Activated CD4-positive, alpha-beta memory T cell treated with anti-CD3 and anti-CD28 coated beads, Interleukin-2, amount 10 ng/mL, durations not matched to agents 7 days and 5 days (primary cell): ENCODE data around the gene DGKG. TPM values are rescaled to one million over a fixed set of nuclear protein-coding genes. Genes with fewer than 3 reads are reported as not detected.

Source experiments
- CTCF ChIA-PET: fragments of 350-600 bp; sonication (Branson Sonifier 250); formaldehyde crosslinking; loops from one replicate; lab custom pipeline; 2021; ENCODE audit warnings: antibody characterized with exemption, inconsistent platforms; lab: Charles Lee
- POLR2A ChIA-PET: fragments of 350-600 bp; sonication (Branson Sonifier 250); formaldehyde crosslinking; loops from one replicate; lab custom pipeline; 2021; ENCODE audit warnings: antibody characterized with exemption; lab: Charles Lee
- DNase-seq: peaks from one replicate; pipeline ENCODE4 v3.0.0-alpha.2; 2020
- H3K27ac Mint-ChIP-seq: one replicate; pipeline ENCODE4 v1.8.0; 2021; ENCODE audit warnings: mild to moderate bottlenecking, mixed read lengths
- H3K27me3 Mint-ChIP-seq: one replicate; pipeline ENCODE4 v1.8.0; 2021; ENCODE audit warnings: mixed read lengths
- H3K36me3 Mint-ChIP-seq: one replicate; pipeline ENCODE4 v1.8.0; 2021; ENCODE audit warnings: low read depth, mixed read lengths
- H3K4me1 Mint-ChIP-seq: one replicate; pipeline ENCODE4 v1.8.0; 2021; ENCODE audit warnings: mixed read lengths
- H3K4me3 Mint-ChIP-seq: one replicate; pipeline ENCODE4 v1.8.0; 2021; ENCODE audit warnings: mild to moderate bottlenecking, mixed read lengths
- H3K9me3 Mint-ChIP-seq: one replicate; pipeline ENCODE4 v1.8.0; 2021; ENCODE audit warnings: mixed read lengths
- total RNA-seq, 2 experiments: library from RNA; stranded (reverse); gene quantifications; one replicate each; pipeline ENCODE4 v1.2.3, GENCODE V29; 2021

Gene DGKG
- total RNA-seq, 2 experiments from 2014 or later, result 0.13 to 0.58 TPM

DNA sequence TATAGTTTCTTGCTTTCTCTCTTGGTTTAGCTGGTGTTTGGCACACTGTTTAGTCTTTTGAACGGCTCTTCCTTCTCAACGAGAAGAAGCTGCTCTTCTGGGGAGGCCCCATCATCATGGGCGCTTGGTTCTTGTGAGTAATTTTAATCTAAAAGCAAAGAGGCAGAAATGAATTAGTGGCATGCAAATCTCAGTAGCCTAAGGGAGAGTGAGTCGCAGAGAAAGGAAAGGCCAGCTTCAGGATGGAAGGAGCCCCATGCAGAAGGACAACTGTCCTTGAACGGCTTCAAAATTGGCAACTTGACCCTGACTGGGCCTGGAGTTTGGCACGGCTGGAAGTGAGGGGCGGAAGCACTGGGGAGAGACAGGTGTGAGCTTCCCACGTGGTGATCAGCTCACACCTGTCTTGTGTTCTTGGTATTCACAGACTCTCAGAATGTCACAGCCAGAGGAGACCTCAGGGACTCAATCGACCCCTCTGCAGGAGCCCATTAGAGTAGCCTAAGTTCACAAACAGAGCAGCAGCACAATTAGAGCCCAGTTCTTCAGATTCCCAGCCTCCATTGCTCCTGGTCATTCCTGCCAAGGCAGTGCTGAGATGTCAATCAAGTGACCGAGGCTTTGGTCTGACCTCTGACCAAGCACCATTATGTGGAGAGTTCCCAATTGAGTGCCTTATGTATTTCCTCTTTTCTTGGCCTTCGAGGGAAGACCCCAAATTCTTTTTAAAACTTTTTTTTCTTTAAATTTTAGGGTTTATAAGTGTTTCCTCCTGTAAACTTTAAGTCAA is 211.8 kb downstream of the DGKG start:
- H3K27ac Mint-ChIP-seq, result no peak overlapping the region
- ChIA-PET CTCF (no interaction called here), POLR2A (no interaction called here)
- H3K9me3 Mint-ChIP-seq, result no peaks in the 10 kb centered on the region
- no peak for DNase-seq
- H3K36me3 Mint-ChIP-seq, result peaks cover 2% of the 10 kb centered on the region
- H3K4me3 Mint-ChIP-seq, result no peak overlapping the region
- peaks cover 52% of the 10 kb centered on the region for H3K27me3 Mint-ChIP-seq
- H3K4me1 Mint-ChIP-seq, result peaks cover 19% of the 10 kb centered on the region

DNA sequence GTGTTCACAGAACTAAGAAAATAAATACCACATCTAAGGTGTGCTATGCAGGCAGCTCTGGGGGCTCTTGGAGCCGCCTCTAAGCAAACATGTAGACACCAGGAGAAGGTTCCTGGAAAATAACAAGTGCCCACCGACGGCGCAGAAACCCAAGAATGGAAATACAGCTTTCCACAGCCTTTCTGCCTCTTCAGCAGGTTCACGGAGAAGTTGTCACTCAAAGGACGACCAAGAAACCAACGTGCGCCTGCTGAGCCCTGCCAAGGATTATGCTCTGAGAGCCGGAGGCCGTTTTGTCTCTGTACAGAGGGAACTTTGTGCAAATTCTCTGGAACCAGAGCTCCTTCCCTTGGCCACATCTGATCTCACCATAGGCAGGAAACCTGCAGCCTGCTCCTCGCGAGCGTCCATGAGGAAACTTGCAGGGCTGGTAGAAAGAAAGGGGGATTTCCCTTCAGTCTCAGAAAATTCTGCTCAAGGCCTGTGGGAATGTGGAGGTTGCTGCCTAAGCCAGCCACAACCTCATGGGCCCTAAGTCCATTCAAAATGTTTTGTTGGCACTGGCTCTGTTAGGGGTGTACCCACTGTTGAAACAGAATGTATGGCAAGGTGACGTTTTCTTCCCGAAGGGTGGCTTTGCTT is 212.6 kb downstream of the DGKG start:
- no peak for DNase-seq
- ChIA-PET POLR2A (no interaction called here), CTCF (no interaction called here)
- peaks cover 58% of the 10 kb centered on the region for H3K27me3 Mint-ChIP-seq
- no peak overlapping the region for H3K4me3 Mint-ChIP-seq
- no peaks in the 10 kb centered on the region for H3K9me3 Mint-ChIP-seq
- peaks cover 19% of the 10 kb centered on the region for H3K4me1 Mint-ChIP-seq
- H3K36me3 Mint-ChIP-seq, result peaks cover 2% of the 10 kb centered on the region
- H3K27ac Mint-ChIP-seq, result no peak overlapping the region

DNA sequence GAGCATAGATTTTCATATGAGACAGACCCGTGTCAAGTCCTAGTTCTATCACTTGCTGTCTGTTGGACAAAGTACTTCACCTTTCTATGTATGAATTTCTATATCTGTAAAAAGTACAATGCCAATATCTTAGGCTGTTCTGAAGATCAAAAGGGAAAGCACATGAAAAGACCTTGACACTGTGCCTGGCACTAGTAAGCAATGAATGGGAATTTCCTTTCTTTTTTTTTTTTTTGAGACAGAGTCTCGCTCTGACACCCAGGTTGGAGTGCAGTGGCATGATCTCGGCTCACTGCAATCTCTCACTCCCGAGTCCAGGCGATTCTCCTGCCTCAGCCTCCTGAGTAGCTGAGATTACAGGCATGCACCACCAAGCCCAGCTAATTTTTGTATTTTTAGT is 217.8 kb downstream of the DGKG start:
- no peak overlapping the region for H3K4me3 Mint-ChIP-seq

DNA sequence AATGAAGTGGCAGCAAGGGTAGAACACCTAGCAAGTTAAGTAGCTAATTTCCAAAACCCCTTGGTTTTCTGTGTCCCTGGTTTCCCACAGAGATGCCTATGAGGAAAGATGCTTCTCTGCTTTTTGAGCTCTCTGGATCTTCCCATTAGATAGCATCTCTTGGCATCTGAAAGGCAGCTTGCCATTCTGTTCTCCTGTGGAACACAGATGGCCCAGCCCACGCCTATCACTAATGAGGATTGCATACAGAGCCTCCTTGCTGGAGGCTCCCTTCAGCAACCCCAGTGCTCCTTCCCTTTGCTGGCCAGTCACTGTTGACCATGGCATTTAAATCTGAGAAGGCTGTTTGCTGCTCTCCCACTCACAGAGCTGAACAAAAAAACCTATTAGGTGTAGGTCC is 218.8 kb downstream of the DGKG start:
- no peak overlapping the region for H3K27ac Mint-ChIP-seq
- ChIA-PET CTCF (no interaction called here), POLR2A (no interaction called here)
- no peaks in the 10 kb centered on the region for H3K36me3 Mint-ChIP-seq
- no peaks in the 10 kb centered on the region for H3K4me1 Mint-ChIP-seq
- H3K9me3 Mint-ChIP-seq, result no peaks in the 10 kb centered on the region
- no peak for DNase-seq
- peaks cover 48% of the 10 kb centered on the region for H3K27me3 Mint-ChIP-seq
- no peak overlapping the region for H3K4me3 Mint-ChIP-seq

More for the DNA sequence above, 217.8 kb downstream of the DGKG start:
- no peak overlapping the region for H3K27ac Mint-ChIP-seq
- no peak for DNase-seq
- no peaks in the 10 kb centered on the region for H3K36me3 Mint-ChIP-seq
- H3K4me1 Mint-ChIP-seq, result no peaks in the 10 kb centered on the region
- H3K27me3 Mint-ChIP-seq, result peaks cover 44% of the 10 kb centered on the region
- POLR2A ChIA-PET, result no interaction called here
- no peaks in the 10 kb centered on the region for H3K9me3 Mint-ChIP-seq
- CTCF ChIA-PET, result no interaction called here

DNA sequence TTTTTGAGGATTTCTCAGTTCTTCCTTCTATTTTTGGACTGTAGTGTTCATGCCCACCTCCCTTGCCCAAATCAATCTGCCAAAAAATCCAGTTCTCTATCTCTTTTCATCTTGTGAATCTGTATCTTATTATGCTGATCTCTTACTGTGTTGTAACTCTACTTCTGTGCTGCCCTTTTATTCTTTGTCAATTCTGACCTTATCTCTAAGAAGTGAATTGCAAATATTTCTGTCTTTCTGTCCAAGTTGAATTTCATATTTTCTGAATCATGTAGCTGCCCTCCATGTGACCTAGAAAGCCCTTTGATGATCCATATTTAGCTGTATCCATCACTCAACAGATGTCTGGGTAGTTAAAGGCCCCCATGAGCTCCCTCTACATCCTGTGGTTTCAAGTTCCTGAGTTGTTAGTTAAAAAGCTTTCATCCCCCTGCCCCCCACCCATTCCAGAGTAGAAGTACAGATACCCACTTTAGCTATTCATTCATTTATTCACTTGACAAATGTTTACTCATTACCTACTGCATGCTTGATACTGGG is 219.6 kb downstream of the DGKG start:
- POLR2A ChIA-PET, result no interaction called here
- CTCF ChIA-PET, result interaction anchor here (1.0 kb wide), 1 partner anchor 199 kb away, joined by 3 read pairs; no protein-coding TSS in a partner anchor
- H3K4me1 Mint-ChIP-seq, result no peaks in the 10 kb centered on the region
- H3K36me3 Mint-ChIP-seq, result no peaks in the 10 kb centered on the region
- H3K4me3 Mint-ChIP-seq, result no peak overlapping the region
- no peaks in the 10 kb centered on the region for H3K9me3 Mint-ChIP-seq
- no peak for DNase-seq
- no peak overlapping the region for H3K27ac Mint-ChIP-seq
- peaks cover 47% of the 10 kb centered on the region for H3K27me3 Mint-ChIP-seq

DNA sequence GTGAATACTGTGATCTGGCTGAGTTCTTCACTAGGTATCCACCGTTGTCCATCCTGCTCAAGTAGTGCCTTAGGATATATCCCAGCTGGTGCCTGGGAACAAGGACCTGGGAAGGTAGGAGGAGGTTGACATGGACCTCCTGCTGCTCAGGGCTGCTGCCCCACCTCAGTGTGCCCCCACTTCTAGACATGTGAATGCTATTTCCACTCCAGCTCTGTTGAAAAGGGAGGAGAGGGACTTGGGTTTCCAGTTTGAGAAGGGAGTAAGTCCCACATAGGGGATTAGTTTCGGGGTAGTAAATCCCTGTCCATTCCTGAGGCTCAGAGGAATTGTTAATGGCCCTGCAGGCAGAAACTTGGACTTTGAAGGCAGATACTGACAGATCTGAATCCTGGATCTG is 220.2 kb downstream of the DGKG start:
- Mint-ChIP-seq H3K27ac (no peak overlapping the region), H3K4me1 (no peaks in the 10 kb centered on the region), H3K9me3 (no peaks in the 10 kb centered on the region), H3K36me3 (no peaks in the 10 kb centered on the region), H3K4me3 (no peak overlapping the region), H3K27me3 (peaks cover 44% of the 10 kb centered on the region)
- ChIA-PET POLR2A (no interaction called here), CTCF (interaction anchor here (1.0 kb wide), 1 partner anchor 199 kb away, joined by 3 read pairs; no protein-coding TSS in a partner anchor)
- DNase-seq, result no peak

DNA sequence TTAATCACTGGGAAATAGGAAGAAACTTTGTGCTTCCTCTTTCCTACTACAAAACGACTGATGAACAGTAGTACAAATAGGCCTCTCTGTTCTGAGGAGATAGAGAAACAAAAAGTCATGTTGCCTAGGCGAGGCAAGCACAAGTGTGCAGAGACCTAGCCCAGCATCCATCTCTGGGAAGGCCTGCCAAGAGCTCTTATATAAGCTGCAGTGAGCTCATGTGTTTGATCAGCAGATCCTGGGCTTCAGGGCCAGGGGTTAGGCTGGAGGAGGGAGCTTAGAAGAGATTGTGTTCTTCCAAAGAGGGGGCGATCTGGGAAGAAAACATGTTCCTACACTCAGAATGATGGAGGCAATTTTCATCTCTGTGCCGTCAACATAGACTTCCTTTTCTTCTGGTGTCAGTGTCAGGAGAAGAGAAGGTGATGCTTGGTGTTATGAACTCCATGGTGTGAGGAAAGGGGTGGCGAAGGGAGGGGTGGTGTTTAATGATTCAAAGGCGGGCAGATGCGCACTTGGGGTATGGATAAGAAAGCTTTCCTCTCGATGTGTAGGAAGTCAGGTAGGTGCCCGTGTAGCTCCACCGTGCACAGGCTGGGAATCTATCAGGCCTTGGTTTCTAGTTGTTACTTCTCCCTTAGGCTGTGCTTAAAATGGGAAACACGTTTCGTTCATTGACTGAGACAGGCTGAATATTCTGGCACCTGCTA is 223.6 kb downstream of the DGKG start:
- DNase-seq, result no peak
- no peak overlapping the region for H3K27ac Mint-ChIP-seq
- no peaks in the 10 kb centered on the region for H3K4me1 Mint-ChIP-seq
- no peak overlapping the region for H3K4me3 Mint-ChIP-seq
- peaks cover 39% of the 10 kb centered on the region for H3K27me3 Mint-ChIP-seq
- ChIA-PET CTCF (no interaction called here), POLR2A (no interaction called here)
- H3K36me3 Mint-ChIP-seq, result no peaks in the 10 kb centered on the region
- no peaks in the 10 kb centered on the region for H3K9me3 Mint-ChIP-seq

DNA sequence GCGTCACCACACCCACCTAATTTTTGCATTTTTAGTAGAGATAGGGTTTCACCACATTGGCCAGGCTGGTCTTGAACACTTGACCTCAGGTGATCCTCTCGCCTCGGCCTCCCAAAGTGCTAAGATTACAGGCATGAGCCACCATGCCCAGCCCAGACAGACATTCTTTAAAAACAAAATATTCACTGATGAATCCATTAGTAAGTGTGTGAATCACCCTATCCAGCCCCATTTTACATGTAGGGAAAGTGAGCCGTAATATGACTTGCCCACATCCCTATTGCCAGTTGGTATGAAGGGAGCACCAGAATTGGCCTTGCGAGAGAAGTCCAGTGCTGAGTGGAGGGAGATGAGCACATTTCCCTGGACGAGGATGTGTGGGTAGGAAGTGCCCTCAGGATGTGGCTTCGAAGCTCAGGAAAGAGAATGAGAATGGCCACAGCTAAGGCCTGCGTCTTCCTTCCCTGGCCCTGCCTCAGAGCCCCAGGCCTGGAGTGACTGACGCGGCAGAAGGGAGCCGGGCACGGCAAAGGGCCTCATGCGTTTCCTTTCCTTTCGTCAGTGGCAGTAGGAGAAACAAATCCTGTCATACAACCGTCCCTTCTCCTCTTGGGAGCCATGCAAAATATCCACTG is 224.9 kb downstream of the DGKG start:
- POLR2A ChIA-PET, result no interaction called here
- H3K4me3 Mint-ChIP-seq, result no peak overlapping the region
- peaks cover 41% of the 10 kb centered on the region for H3K27me3 Mint-ChIP-seq
- no peak for DNase-seq
- no peaks in the 10 kb centered on the region for H3K4me1 Mint-ChIP-seq
- H3K9me3 Mint-ChIP-seq, result no peaks in the 10 kb centered on the region
- no peaks in the 10 kb centered on the region for H3K36me3 Mint-ChIP-seq
- CTCF ChIA-PET, result interaction anchor here (0.7 kb wide), 1 partner anchor 117 kb away, joined by 3 read pairs; no protein-coding TSS in a partner anchor
- no peak overlapping the region for H3K27ac Mint-ChIP-seq

DNA sequence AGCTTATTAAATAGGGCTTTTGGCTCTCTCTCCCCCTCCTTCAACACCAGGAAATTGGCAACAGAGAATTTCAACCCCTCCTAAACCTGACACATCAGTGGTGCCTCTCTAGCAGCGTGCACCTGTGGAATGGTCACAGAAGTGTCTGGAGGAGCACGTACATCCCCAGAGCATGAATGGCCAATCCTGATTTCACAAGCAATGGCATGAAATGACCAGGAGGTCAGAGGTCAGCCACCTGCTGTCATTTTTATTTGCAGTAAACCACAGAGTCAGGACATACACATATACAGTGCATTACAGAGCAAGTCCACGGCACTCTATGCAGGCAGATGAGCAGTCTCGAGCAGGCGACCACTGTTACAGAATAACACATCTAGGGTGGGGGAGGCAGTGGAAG is 228.1 kb downstream of the DGKG start:
- Mint-ChIP-seq H3K27ac (no peak overlapping the region), H3K4me3 (no peak overlapping the region), H3K36me3 (no peaks in the 10 kb centered on the region), H3K27me3 (peaks cover 51% of the 10 kb centered on the region), H3K9me3 (no peaks in the 10 kb centered on the region), H3K4me1 (no peaks in the 10 kb centered on the region)
- POLR2A ChIA-PET, result no interaction called here
- DNase-seq, result no peak
- CTCF ChIA-PET, result no interaction called here

DNA sequence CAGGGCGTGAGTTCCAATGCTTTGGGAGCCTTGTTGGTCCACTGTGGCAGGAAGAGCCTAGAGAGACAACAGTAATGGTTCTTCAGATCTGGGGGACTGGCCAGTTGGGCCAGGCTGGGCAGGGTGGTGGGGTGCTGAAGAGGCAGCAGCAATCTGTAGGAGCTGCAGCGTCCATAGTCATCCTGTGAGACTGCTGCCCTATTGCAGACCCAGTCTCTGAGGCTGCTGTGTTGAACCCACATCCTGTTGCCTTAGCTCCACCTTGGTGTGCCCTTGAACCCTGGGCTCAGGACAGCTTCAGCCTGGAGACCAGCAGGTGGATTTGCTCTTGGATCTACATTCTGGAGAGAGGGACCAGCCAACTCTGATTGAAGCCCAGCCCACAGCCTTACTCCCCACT is 229.5 kb downstream of the DGKG start:
- no peaks in the 10 kb centered on the region for H3K4me1 Mint-ChIP-seq
- POLR2A ChIA-PET, result no interaction called here
- H3K27ac Mint-ChIP-seq, result no peak overlapping the region
- DNase-seq, result no peak
- peaks cover 39% of the 10 kb centered on the region for H3K27me3 Mint-ChIP-seq
- H3K9me3 Mint-ChIP-seq, result no peaks in the 10 kb centered on the region
- no peaks in the 10 kb centered on the region for H3K36me3 Mint-ChIP-seq
- CTCF ChIA-PET, result no interaction called here
- no peak overlapping the region for H3K4me3 Mint-ChIP-seq

DNA sequence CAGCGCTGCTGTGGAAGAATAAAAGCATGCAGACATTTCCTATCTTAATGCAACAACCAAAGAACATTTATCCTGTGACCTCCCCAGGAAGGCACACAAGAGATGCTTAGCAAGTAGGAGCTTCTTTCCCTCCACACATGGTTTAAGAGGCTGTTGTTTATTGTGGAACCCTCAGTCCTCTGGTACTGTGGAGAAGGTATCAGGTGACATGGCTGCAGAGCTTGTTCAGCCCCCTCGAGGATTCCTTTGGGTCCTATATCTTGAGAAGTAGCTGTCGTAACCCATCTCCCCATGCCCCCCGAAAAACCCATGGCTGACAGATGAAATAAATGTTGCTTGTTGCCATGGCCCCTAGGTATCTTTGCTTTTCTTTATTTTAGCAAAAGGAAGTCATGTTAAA is 232.8 kb downstream of the DGKG start:
- peaks cover 34% of the 10 kb centered on the region for H3K27me3 Mint-ChIP-seq
- H3K9me3 Mint-ChIP-seq, result peaks cover 4% of the 10 kb centered on the region
- H3K4me1 Mint-ChIP-seq, result no peaks in the 10 kb centered on the region
- no peak overlapping the region for H3K4me3 Mint-ChIP-seq
- DNase-seq, result no peak
- POLR2A ChIA-PET, result no interaction called here
- CTCF ChIA-PET, result no interaction called here
- no peak overlapping the region for H3K27ac Mint-ChIP-seq
- no peaks in the 10 kb centered on the region for H3K36me3 Mint-ChIP-seq

DNA sequence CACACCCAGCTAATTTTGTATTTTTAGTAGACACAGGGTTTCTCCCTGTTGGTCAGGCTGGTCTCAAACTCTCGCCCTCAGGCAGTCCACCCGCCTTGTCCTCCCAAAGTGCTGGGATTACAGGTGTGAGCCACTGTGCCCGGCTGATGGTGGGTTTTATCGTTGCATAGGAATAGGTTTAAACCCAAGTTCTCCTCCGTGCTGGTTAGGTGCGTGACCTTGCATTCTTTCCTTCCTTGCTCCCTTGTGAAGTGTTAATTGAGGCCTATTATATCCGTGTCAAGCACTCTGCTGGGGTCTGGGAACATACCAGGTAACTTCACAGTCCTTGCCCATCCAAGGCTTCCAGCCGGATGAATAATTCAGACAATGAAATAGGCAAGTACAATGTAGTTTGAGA is 233.9 kb downstream of the DGKG start:
- no peak for DNase-seq
- ChIA-PET CTCF (no interaction called here), POLR2A (no interaction called here)
- Mint-ChIP-seq H3K4me3 (no peak overlapping the region), H3K36me3 (no peaks in the 10 kb centered on the region), H3K27me3 (peaks cover 32% of the 10 kb centered on the region), H3K9me3 (peaks cover 4% of the 10 kb centered on the region), H3K27ac (no peak overlapping the region), H3K4me1 (no peaks in the 10 kb centered on the region)

DNA sequence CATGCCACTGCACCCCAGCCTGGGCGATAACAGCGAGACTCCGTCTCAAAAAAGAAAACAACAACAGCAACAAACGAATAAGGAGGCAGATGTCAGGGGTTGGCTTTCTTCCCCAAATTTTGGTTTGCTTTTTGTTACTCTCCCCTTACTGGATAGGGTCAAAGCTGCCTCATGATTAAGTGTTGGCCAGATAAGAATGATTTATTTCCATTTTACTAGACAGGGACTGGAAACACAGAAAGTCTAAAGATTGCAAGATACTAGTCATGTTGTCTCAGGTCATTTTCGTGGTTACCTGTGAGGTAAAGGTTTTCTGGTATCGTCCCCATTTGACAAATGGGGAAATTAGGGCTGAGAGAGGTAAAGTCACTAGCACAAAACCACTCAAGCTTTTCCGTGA is 234.6 kb downstream of the DGKG start:
- no peaks in the 10 kb centered on the region for H3K36me3 Mint-ChIP-seq
- H3K27ac Mint-ChIP-seq, result no peak overlapping the region
- DNase-seq, result no peak
- H3K27me3 Mint-ChIP-seq, result peaks cover 30% of the 10 kb centered on the region
- POLR2A ChIA-PET, result no interaction called here
- H3K9me3 Mint-ChIP-seq, result peaks cover 4% of the 10 kb centered on the region
- no peaks in the 10 kb centered on the region for H3K4me1 Mint-ChIP-seq
- no peak overlapping the region for H3K4me3 Mint-ChIP-seq
- CTCF ChIA-PET, result no interaction called here
